ENCODE results near the gene BAG1.

BAG1 gene

DNA sequence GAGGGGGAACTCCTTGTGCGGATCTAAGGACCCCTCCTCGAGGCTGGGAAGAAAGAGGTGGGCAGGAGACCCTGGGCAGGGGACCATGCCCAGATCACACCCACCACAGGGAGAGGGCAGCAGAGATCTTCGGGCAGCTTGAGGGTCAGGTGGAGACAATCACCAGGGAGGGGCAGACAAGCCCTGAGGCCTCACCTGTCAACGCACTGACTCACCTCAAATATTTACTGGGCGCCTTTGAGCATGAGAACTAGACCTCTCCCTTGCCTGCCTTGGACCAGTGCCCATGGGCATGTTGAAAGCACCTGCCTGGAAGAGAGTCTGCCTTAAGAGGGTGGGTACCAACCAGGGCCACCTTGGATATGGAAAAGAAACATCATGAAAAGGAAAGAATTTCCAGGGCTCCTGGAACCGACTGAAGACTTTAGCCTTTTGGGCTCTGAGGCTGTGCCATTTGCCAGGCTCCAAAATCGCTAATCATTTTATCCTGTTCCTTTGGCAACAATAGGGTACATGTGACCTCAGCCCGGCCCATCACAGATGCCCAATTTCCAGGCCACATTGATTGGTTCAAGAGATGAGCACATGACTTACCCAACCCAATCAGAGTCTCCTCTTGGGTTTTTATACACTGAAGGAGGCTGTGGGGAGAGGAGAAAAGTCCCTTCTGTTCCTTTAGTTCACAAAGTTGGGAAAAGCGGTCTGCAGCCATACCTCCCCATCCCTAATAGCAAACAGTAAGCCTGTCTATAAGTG lies 35.0 kb downstream of the BAG1 start:
- no peak for DNase-seq (ENCODE audit: low read depth)
- H3K4me3 ChIP-seq (ENCODE audit: low read depth, low read length) = no peak overlapping the region
- TF ChIP-seq, protein P1, sequence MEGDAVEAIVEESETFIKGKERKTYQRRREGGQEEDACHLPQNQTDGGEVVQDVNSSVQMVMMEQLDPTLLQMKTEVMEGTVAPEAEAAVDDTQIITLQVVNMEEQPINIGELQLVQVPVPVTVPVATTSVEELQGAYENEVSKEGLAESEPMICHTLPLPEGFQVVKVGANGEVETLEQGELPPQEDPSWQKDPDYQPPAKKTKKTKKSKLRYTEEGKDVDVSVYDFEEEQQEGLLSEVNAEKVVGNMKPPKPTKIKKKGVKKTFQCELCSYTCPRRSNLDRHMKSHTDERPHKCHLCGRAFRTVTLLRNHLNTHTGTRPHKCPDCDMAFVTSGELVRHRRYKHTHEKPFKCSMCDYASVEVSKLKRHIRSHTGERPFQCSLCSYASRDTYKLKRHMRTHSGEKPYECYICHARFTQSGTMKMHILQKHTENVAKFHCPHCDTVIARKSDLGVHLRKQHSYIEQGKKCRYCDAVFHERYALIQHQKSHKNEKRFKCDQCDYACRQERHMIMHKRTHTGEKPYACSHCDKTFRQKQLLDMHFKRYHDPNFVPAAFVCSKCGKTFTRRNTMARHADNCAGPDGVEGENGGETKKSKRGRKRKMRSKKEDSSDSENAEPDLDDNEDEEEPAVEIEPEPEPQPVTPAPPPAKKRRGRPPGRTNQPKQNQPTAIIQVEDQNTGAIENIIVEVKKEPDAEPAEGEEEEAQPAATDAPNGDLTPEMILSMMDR (IDR thresholded peaks at IDR 0.05; ENCODE audit: low read depth, low read length, missing control alignments) = no peak

DNA sequence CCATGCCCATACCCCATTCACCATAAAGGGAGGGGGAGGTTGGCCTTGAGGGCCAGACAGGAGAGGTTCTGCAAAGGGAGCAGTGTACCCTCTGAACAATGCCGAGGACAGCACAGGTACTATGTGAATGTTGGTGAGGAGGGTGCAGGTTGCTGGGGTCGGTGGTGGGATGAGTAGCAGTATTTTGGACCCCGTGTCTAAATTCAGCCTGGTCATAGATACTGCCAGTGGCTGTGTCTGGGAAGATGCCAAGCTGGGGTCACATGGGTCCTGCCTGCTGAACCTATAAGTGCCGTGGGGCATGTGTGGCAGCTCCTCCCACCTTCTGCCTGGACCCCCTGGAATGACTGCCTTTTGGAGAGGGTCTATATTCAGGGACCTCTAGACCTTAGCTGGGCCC lies 35.9 kb downstream of the BAG1 start:
- TF ChIP-seq, protein P1 (IDR thresholded peaks at IDR 0.05; ENCODE audit: low read depth, low read length, missing control alignments) = no peak

DNA sequence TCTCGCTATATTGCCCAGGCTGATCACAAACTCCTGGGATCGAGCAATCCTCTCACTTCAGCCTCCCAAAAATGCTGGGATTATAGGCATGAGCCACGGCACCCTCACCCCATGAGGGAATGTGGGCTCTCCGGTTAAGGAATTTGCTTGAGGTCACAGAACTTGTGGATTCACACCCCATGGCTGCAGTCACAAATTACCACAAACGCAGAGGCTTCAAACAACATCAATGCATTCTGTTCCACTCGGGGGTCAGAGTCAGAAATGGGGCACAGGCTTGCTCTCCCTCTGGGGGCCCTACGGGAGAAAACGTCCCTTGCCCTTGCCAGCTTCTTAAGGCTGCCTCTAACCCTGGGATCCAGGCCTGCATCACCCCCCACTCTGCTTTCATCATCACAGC lies 36.8 kb downstream of the BAG1 start:
- no peak overlapping the region for H3K4me3 ChIP-seq (ENCODE audit: low read depth, low read length)
- no peak for DNase-seq (ENCODE audit: low read depth)
- TF ChIP-seq, protein P1 (IDR thresholded peaks at IDR 0.05; ENCODE audit: low read depth, low read length, missing control alignments) = no peak

More for the DNA sequence above, 35.9 kb downstream of the BAG1 start:
- no peak for DNase-seq (ENCODE audit: low read depth)
- H3K4me3 ChIP-seq (ENCODE audit: low read depth, low read length) = no peak overlapping the region

DNA sequence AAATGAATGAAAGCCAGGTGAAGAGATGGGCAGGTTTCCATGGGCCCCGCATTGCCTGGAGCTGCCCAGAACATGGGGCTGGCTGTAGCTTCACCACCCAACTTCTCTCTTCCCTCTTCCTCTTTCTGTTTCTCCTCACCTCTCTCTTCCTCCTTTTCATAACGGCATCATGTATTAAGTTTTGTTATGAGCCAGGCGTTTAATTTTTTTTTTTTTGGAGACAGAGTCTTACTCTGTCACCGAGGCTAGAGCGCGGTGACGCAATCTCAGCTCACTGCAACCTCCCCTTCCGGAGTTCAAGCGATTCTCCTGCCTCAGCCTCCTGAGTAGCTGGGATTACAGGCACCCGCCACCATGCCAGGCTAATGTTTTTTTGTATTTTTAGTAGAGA lies 37.5 kb downstream of the BAG1 start:
- H3K4me3 ChIP-seq (ENCODE audit: low read depth, low read length) = no peak overlapping the region
- TF ChIP-seq, protein P1 (IDR thresholded peaks at IDR 0.05; ENCODE audit: low read depth, low read length, missing control alignments) = no peak
- no peak for DNase-seq (ENCODE audit: low read depth)

DNA sequence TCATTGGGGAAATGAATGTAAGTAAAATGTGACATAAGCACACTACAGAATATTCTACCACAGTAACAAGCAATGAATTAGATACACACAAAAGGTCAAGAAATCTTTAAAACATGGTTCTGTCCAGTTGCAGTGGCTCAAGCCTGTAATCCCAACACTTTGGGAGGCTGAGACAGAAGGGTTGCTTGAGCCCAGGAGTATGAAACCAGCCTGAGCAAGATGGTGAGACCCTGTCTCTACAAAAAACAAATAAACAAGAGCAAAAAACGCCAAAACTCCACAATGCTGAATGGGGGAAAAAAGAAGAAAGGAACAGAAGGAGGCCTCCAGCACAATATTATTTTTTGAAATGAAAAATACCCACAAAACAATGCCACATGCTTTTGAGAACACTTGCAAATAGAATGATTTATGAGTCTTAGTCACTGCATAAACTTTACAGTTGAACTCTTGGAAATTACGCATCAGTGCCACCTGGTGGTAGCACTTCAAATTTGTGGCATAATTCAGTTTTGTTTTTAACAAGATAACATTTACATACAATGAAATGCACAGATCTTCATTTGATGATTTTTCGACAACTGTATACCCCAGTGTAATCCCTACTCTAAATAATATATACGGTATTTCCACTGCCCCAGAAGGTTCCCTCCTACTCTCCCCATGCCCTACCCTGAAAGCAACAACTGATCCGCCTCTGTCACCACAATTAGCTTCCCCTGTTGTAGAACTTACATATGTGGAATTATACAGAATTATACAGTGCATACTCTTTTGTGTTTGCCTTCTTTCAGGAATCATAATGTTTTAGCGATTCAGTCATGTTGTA lies 39.0 kb downstream of the BAG1 start:
- no peak overlapping the region for H3K4me3 ChIP-seq (ENCODE audit: low read depth, low read length)
- peak; percentile 57 for DNase-seq (ENCODE audit: low read depth)
- TF ChIP-seq, protein P1 (IDR thresholded peaks at IDR 0.05; ENCODE audit: low read depth, low read length, missing control alignments) = peak; percentile 60

DNA sequence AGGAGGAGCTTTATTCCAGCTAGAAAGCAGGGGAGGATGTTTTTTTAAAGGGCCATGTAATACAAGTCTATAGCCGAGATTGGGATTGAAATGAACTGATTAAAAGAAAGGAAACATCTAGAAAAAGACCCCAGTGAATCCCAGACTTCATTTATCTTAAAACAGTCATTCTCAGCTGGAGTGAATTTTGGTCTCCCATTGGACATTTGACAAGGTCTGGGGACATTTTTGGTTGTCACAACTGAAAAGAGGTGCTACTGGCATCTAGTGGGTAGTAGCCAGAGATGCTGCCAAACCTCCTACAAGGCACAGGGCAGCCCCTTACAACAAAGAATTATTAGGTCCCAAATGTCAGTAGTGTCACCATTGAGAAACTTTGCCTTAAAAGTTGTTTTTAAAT lies 40.8 kb downstream of the BAG1 start:
- no peak overlapping the region for H3K4me3 ChIP-seq (ENCODE audit: low read depth, low read length)
- TF ChIP-seq, protein P1 (IDR thresholded peaks at IDR 0.05; ENCODE audit: low read depth, low read length, missing control alignments) = peak; percentile 35
- DNase-seq (ENCODE audit: low read depth) = no peak

Data from GM12864 (cell line).